ENCODE results near the gene PLEKHH1. TPM values are rescaled to one million over a fixed set of nuclear protein-coding genes. Genes with fewer than 3 reads are reported as not detected.

PLEKHH1 gene
- total and polyA plus RNA-seq, 4 donors: 0.59 to 14.0 (median 2.8) TPM

Other genes starting within 250 kb of the PLEKHH1 start
- 10 to 100 TPM; 47.7 to 50.3 TPM for gene ATP6V1D, start 173.5 kb upstream of the PLEKHH1 start, total RNA-seq
- 10 to 100 TPM; 37.6 to 65.4 TPM for gene ATP6V1D, start 173.5 kb upstream of the PLEKHH1 start, polyA plus RNA-seq
- gene EIF2S1, start 173.0 kb upstream of the PLEKHH1 start, total RNA-seq: 10 to 100 TPM; 56.8 to 61.4 TPM
- 10 to 100 TPM; 53.8 to 81.0 TPM for gene EIF2S1, start 173.0 kb upstream of the PLEKHH1 start, polyA plus RNA-seq
- gene PLEK2, start 121.1 kb upstream of the PLEKHH1 start, total RNA-seq: 1 to 10 TPM; 1.3 to 1.9 TPM
- 1 to 10 TPM in 1 of 2 donors, under 1 TPM in 1; 0.87 to 5.3 TPM for gene PLEK2, start 121.1 kb upstream of the PLEKHH1 start, polyA plus RNA-seq
- 1 to 10 TPM; 2.2 to 4.8 TPM for gene TMEM229B, start 44.6 kb upstream of the PLEKHH1 start, total RNA-seq
- gene TMEM229B, start 44.6 kb upstream of the PLEKHH1 start, polyA plus RNA-seq: 1 to 10 TPM in 1 of 2 donors, under 1 TPM in 1; 0.28 to 2.4 TPM
- 10 to 100 TPM; 17.9 to 18.0 TPM for gene PIGH, start 67.0 kb downstream of the PLEKHH1 start, total RNA-seq
- 10 to 100 TPM; 16.3 to 35.7 TPM for gene PIGH, start 67.0 kb downstream of the PLEKHH1 start, polyA plus RNA-seq
- gene ARG2, start 86.6 kb downstream of the PLEKHH1 start, total RNA-seq: 1 to 10 TPM; 4.1 to 8.5 TPM
- 1 to 10 TPM; 4.8 to 7.4 TPM for gene ARG2, start 86.6 kb downstream of the PLEKHH1 start, polyA plus RNA-seq
- gene VTI1B, start 141.3 kb downstream of the PLEKHH1 start, total RNA-seq: 10 to 100 TPM; 94.0 to 95.4 TPM
- gene VTI1B, start 141.3 kb downstream of the PLEKHH1 start, polyA plus RNA-seq: 100 to 1,000 TPM in 1 of 2 donors, 10 to 100 TPM in 1; 88.9 to 140 TPM
- gene RDH11, start 162.5 kb downstream of the PLEKHH1 start, total RNA-seq: 10 to 100 TPM; 34.8 to 38.7 TPM
- 10 to 100 TPM; 24.2 to 36.9 TPM for gene RDH11, start 162.5 kb downstream of the PLEKHH1 start, polyA plus RNA-seq
- not detected for gene RDH12, start 168.6 kb downstream of the PLEKHH1 start, total RNA-seq
- under 1 TPM in 1 of 2 donors, not detected in 1; 0.50 TPM for gene RDH12, start 168.6 kb downstream of the PLEKHH1 start, polyA plus RNA-seq